ENCODE measurements around the gene MRPL33. TPM values are rescaled to one million over a fixed set of nuclear protein-coding genes. Genes with fewer than 3 reads are reported as not detected.

Gene MRPL33
- total and polyA plus RNA-seq, 2 experiments from 2014 or later, result 80.5 to 310 TPM

DNA sequence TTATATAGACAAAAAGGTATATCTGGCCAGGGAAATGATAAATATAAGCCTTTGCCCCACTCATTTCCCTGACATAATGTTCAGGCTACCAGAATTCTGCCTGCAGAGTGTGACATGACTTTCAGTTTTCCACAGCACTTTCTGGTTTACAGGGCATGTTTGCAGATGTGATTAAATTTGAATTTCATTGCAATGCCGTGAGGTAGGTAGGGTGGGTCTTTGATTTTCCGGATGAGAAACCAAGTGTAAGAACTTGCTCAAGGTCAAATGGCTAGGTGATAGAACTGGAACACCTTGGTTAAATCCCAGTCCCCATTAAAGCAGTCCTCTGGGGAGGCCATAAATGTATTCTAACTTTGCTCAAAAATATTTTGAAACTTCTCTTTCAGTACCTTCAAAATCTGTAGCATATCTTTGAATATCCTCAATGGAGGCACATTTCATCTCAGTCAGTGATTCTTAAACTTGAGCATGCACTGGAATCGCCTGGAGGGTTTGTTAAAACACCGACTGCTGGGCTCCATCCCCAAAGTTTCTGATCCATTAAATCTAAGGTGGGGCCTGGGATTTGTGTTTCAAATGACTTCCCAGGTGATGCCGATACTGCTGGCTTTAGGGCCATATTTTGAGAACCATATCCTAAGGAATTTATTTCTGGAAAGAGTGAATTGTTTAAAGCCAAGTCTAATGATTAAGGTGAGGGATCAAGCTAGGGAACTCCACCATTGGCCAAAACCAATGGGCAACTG is 35.0 kb downstream of the MRPL33 start:
- Mint-ChIP-seq H3K4me3 (no peak overlapping the region), H3K36me3 (ENCODE audit: low read depth) (no peaks in the 10 kb centered on the region), H3K27ac (no peak overlapping the region), H3K27me3 (ENCODE audit: insufficient read depth, low read depth, poor library complexity) (peaks cover 4% of the 10 kb centered on the region), H3K9me3 (no peaks in the 10 kb centered on the region), H3K4me1 (no peaks in the 10 kb centered on the region)
- no peaks in the 10 kb centered on the region for H3K4me1 ChIP-seq (ENCODE audit: insufficient read depth)
- H3K9me2 ChIP-seq (ENCODE audit: insufficient read depth), result no peaks in the 10 kb centered on the region
- H3K27ac ChIP-seq (ENCODE audit: low read depth), result no peak overlapping the region
- H3K27me3 ChIP-seq (ENCODE audit: insufficient read depth), result no peaks in the 10 kb centered on the region
- no peaks in the 10 kb centered on the region for H3F3A ChIP-seq (replicated peaks; ENCODE audit: low read depth)
- TF ChIP-seq STAT1 (IDR thresholded peaks at IDR 0.05; ENCODE audit: unreplicated experiment) (no peak), JUNB (IDR thresholded peaks at IDR 0.05; ENCODE audit: unreplicated experiment) (no peak), ZNF114 (CRISPR knock-in tag; IDR thresholded peaks at IDR 0.05) (no peak), ZNF331 (CRISPR knock-in tag; IDR thresholded peaks at IDR 0.05; ENCODE audit: low read depth) (no peak), EZH2phosphoT487 (IDR thresholded peaks at IDR 0.05; ENCODE audit: unreplicated experiment) (no peak), EZH2 (IDR thresholded peaks at IDR 0.05; ENCODE audit: low read depth, unreplicated experiment) (no peak), CTCF (conservative IDR thresholded peaks at IDR 0.05; ENCODE audit: low read depth in 2 of 2) (no peak), NANOG (IDR thresholded peaks at IDR 0.05; ENCODE audit: borderline replicate concordance) (no peak), REST (IDR thresholded peaks at IDR 0.05; ENCODE audit: unreplicated experiment) (no peak), CREB1 (CRISPR knock-in tag; IDR thresholded peaks at IDR 0.05; ENCODE audit: low read depth) (no peak), POLR2AphosphoS5 (IDR thresholded peaks at IDR 0.05; ENCODE audit: low read depth) (no peak)
- TF ChIP-seq, protein P1, sequence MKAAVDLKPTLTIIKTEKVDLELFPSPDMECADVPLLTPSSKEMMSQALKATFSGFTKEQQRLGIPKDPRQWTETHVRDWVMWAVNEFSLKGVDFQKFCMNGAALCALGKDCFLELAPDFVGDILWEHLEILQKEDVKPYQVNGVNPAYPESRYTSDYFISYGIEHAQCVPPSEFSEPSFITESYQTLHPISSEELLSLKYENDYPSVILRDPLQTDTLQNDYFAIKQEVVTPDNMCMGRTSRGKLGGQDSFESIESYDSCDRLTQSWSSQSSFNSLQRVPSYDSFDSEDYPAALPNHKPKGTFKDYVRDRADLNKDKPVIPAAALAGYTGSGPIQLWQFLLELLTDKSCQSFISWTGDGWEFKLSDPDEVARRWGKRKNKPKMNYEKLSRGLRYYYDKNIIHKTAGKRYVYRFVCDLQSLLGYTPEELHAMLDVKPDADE (IDR thresholded peaks at IDR 0.05), result no peak
- TF ChIP-seq, protein P2, sequence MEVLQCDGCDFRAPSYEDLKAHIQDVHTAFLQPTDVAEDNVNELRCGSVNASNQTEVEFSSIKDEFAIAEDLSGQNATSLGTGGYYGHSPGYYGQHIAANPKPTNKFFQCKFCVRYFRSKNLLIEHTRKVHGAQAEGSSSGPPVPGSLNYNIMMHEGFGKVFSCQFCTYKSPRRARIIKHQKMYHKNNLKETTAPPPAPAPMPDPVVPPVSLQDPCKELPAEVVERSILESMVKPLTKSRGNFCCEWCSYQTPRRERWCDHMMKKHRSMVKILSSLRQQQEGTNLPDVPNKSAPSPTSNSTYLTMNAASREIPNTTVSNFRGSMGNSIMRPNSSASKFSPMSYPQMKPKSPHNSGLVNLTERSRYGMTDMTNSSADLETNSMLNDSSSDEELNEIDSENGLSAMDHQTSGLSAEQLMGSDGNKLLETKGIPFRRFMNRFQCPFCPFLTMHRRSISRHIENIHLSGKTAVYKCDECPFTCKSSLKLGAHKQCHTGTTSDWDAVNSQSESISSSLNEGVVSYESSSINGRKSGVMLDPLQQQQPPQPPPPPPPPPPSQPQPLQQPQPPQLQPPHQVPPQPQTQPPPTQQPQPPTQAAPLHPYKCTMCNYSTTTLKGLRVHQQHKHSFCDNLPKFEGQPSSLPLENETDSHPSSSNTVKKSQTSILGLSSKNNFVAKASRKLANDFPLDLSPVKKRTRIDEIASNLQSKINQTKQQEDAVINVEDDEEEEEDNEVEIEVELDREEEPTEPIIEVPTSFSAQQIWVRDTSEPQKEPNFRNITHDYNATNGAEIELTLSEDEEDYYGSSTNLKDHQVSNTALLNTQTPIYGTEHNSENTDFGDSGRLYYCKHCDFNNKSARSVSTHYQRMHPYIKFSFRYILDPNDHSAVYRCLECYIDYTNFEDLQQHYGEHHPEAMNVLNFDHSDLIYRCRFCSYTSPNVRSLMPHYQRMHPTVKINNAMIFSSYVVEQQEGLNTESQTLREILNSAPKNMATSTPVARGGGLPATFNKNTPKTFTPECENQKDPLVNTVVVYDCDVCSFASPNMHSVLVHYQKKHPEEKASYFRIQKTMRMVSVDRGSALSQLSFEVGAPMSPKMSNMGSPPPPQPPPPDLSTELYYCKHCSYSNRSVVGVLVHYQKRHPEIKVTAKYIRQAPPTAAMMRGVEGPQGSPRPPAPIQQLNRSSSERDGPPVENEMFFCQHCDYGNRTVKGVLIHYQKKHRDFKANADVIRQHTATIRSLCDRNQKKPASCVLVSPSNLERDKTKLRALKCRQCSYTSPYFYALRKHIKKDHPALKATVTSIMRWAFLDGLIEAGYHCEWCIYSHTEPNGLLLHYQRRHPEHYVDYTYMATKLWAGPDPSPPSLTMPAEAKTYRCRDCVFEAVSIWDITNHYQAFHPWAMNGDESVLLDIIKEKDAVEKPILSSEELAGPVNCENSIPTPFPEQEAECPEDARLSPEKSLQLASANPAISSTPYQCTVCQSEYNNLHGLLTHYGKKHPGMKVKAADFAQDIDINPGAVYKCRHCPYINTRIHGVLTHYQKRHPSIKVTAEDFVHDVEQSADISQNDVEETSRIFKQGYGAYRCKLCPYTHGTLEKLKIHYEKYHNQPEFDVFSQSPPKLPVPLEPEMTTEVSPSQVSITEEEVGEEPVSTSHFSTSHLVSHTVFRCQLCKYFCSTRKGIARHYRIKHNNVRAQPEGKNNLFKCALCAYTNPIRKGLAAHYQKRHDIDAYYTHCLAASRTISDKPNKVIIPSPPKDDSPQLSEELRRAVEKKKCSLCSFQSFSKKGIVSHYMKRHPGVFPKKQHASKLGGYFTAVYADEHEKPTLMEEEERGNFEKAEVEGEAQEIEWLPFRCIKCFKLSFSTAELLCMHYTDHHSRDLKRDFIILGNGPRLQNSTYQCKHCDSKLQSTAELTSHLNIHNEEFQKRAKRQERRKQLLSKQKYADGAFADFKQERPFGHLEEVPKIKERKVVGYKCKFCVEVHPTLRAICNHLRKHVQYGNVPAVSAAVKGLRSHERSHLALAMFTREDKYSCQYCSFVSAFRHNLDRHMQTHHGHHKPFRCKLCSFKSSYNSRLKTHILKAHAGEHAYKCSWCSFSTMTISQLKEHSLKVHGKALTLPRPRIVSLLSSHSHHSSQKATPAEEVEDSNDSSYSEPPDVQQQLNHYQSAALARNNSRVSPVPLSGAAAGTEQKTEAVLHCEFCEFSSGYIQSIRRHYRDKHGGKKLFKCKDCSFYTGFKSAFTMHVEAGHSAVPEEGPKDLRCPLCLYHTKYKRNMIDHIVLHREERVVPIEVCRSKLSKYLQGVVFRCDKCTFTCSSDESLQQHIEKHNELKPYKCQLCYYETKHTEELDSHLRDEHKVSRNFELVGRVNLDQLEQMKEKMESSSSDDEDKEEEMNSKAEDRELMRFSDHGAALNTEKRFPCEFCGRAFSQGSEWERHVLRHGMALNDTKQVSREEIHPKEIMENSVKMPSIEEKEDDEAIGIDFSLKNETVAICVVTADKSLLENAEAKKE (CRISPR knock-in tag; IDR thresholded peaks at IDR 0.05), result no peak
- H4K20me1 ChIP-seq (replicated peaks; ENCODE audit: insufficient read depth), result no peaks in the 10 kb centered on the region
- no peak overlapping the region for H3K4me2 ChIP-seq
- H3K36me3 ChIP-seq (ENCODE audit: insufficient read depth), result no peaks in the 10 kb centered on the region
- H2AFZ ChIP-seq, result no peak overlapping the region
- H3K4me3 ChIP-seq, result no peak overlapping the region
- no peak for ATAC-seq
- H3K79me2 ChIP-seq (replicated peaks; ENCODE audit: insufficient read depth), result no peaks in the 10 kb centered on the region
- no peak for DNase-seq (ENCODE audit: low spot score)
